IMR-90 (cell line): ENCODE measurements around the gene HOXC5. TPM values are rescaled to one million over a fixed set of nuclear protein-coding genes. Genes with fewer than 3 reads are reported as not detected.

Experiments used
- ATAC-seq: fragments of 200-7000 bp; cut with Tn5 transposase; 2 replicates; pipeline ENCODE4 v1.9.1; 2020; ENCODE audit warnings: low read depth, mild to moderate bottlenecking, moderate library complexity
- BruUV-seq: library from RNA; stranded (reverse); fragments of 400-500 nt; replicated peaks from 2 replicates; lab custom pipeline; 2021; lab: Mats Ljungman, UMichigan
- CTCF ChIA-PET: fragments of 300-600 bp; formaldehyde crosslinking; extraction: SDS; loops from one replicate; lab custom pipeline; 2021; ENCODE audit warnings: antibody characterized with exemption; lab: Yijun Ruan, JAX
- POLR2A ChIA-PET: fragments of 300-600 bp; sonication (Branson Sonifier 250); formaldehyde crosslinking; loops from one replicate; lab custom pipeline; 2022; ENCODE audit warnings: antibody characterized with exemption; ENCODE audit not compliant: unreplicated experiment; lab: Charles Lee
- DNase-seq: peaks from one replicate; pipeline ENCODE4 v3.0.0; 2013
- H2AFZ ChIP-seq: replicated peaks from 2 replicates; pipeline ENCODE3; 2013; ENCODE audit warnings: low read length, mild to moderate bottlenecking; ENCODE audit not compliant: poor library complexity
- H2AK5ac ChIP-seq: 2 replicates; pipeline ENCODE4 v1.6.1; 2013; ENCODE audit warnings: low read depth, low read length, inconsistent platforms
- H2AK9ac ChIP-seq: replicated peaks from 2 replicates; pipeline ENCODE3; 2013; ENCODE audit warnings: mild to moderate bottlenecking, low read depth, low read length, moderate library complexity; ENCODE audit not compliant: poor library complexity
- H2BK120ac ChIP-seq: 2 replicates; pipeline ENCODE4 v1.6.1; 2013; ENCODE audit warnings: low read depth, low read length, inconsistent platforms
- H2BK15ac ChIP-seq: 3 replicates; pipeline ENCODE4 v1.6.1; 2013; ENCODE audit warnings: low read depth, low read length, inconsistent platforms
- H2BK20ac ChIP-seq: 2 replicates; pipeline ENCODE4 v1.6.1; 2013; ENCODE audit warnings: low read depth, mild to moderate bottlenecking, inconsistent platforms, low read length, moderate library complexity
- H2BK5ac ChIP-seq: 2 replicates; pipeline ENCODE4 v1.6.1; 2013; ENCODE audit warnings: mild to moderate bottlenecking, low read depth, low read length, inconsistent platforms; ENCODE audit not compliant: poor library complexity, severe bottlenecking
- H3K14ac ChIP-seq: replicated peaks from 2 replicates; pipeline ENCODE4 v1.6.1; 2013; ENCODE audit warnings: low read depth, low read length, inconsistent platforms
- H3K18ac ChIP-seq: 2 replicates; pipeline ENCODE4 v1.6.1; 2013; ENCODE audit warnings: low read depth, low read length, control low read depth
- H3K23ac ChIP-seq: 2 replicates; pipeline ENCODE4 v1.6.1; 2013; ENCODE audit warnings: low read depth, low read length, inconsistent platforms
- H3K27ac ChIP-seq: 2 replicates; pipeline ENCODE4 v1.5.1; 2013; ENCODE audit warnings: mild to moderate bottlenecking, control low read depth, low read length; ENCODE audit not compliant: insufficient read depth
- H3K27me3 ChIP-seq: 2 replicates; pipeline ENCODE4 v1.6.1; 2013; ENCODE audit warnings: low read length; ENCODE audit not compliant: control insufficient read depth, insufficient read depth
- H3K36me3 ChIP-seq: 2 replicates; pipeline ENCODE4 v1.6.1; 2013; ENCODE audit warnings: low read length, mixed read lengths; ENCODE audit not compliant: control insufficient read depth, insufficient read depth
- H3K4ac ChIP-seq: 2 replicates; pipeline ENCODE4 v1.6.1; 2013; ENCODE audit warnings: low read depth, low read length, inconsistent platforms
- H3K4me1 ChIP-seq: 2 replicates; pipeline ENCODE4 v1.6.1; 2013; ENCODE audit warnings: low read length, mixed read lengths; ENCODE audit not compliant: control insufficient read depth, insufficient read depth
- H3K4me2 ChIP-seq: 2 replicates; pipeline ENCODE4 v1.6.1; 2013; ENCODE audit warnings: low read depth, mild to moderate bottlenecking, control low read depth, low read length, moderate library complexity
- H3K4me3 ChIP-seq: 2 replicates; pipeline ENCODE4 v1.5.1; 2013; ENCODE audit warnings: low read depth, mild to moderate bottlenecking, control low read depth, low read length, moderate library complexity; ENCODE audit not compliant: insufficient read depth
- H3K56ac ChIP-seq: 2 replicates; pipeline ENCODE4 v1.6.1; 2013; ENCODE audit warnings: low read length, inconsistent platforms; ENCODE audit not compliant: insufficient read depth; ENCODE audit errors: extremely low read depth
- H3K79me1 ChIP-seq, 2 experiments: 2 replicates each; pipeline ENCODE4 v1.6.1; 2013; ENCODE audit warnings: low read length in 2 of 2, inconsistent platforms in 1 of 2, low read depth in 1 of 2
- H3K9ac ChIP-seq: 2 replicates; pipeline ENCODE4 v1.6.1; 2013; ENCODE audit warnings: low read depth, low read length, control low read depth
- H3K9me1 ChIP-seq: 2 replicates; pipeline ENCODE4 v1.6.1; 2013; ENCODE audit warnings: low read length, inconsistent platforms; ENCODE audit not compliant: insufficient read depth
- H3K9me3 ChIP-seq: 2 replicates; pipeline ENCODE4 v1.6.1; 2013; ENCODE audit warnings: low read length; ENCODE audit not compliant: control insufficient read depth, insufficient read depth
- H4K20me1 ChIP-seq: 2 replicates; pipeline ENCODE4 v1.6.1; 2013; ENCODE audit warnings: low read length, inconsistent platforms; ENCODE audit not compliant: insufficient read depth
- H4K5ac ChIP-seq: 2 replicates; pipeline ENCODE4 v1.6.1; 2013; ENCODE audit warnings: mild to moderate bottlenecking, low read depth, low read length, control low read depth
- H4K8ac ChIP-seq, 2 experiments: 2 replicates each; pipeline ENCODE4 v1.6.1; 2013; ENCODE audit warnings: low read depth in 2 of 2, low read length in 2 of 2, control low read depth in 1 of 2, inconsistent platforms in 1 of 2
- H4K91ac ChIP-seq: 2 replicates; pipeline ENCODE4 v1.6.1; 2013; ENCODE audit warnings: low read depth, low read length, inconsistent platforms; ENCODE audit not compliant: insufficient read depth
- BHLHE40 ChIP-seq: fragments of 150-350 bp; IDR thresholded peaks from 2 replicates; pipeline ENCODE4 v1.6.1; 2016; ENCODE audit warnings: mild to moderate bottlenecking, low read depth, low read length
- CEBPB ChIP-seq: IDR thresholded peaks from 2 replicates; pipeline ENCODE4 v1.6.1; 2012; ENCODE audit warnings: low read depth, low read length, improper control_type of control experiment
- CHD1 ChIP-seq: IDR thresholded peaks from 2 replicates; pipeline ENCODE4 v1.6.1; 2012; ENCODE audit warnings: low read depth, low read length, improper control_type of control experiment
- FOS ChIP-seq: fragments of 150-350 bp; IDR thresholded peaks from 2 replicates; pipeline ENCODE4 v1.6.1; 2016; ENCODE audit warnings: low read depth, low read length
- MAFK ChIP-seq: IDR thresholded peaks from 2 replicates; pipeline ENCODE4 v1.6.1; 2012; ENCODE audit warnings: low read depth, low read length, improper control_type of control experiment
- MAZ ChIP-seq: IDR thresholded peaks from 2 replicates; pipeline ENCODE4 v1.6.1; 2012; ENCODE audit warnings: low read depth, mild to moderate bottlenecking, low read length, improper control_type of control experiment, moderate library complexity, borderline replicate concordance
- MXI1 ChIP-seq: IDR thresholded peaks from 2 replicates; pipeline ENCODE4 v1.6.1; 2012; ENCODE audit warnings: low read depth, mild to moderate bottlenecking, low read length, moderate library complexity, borderline replicate concordance
- NFE2L2 ChIP-seq: fragments of 150-350 bp; IDR thresholded peaks from 2 replicates; pipeline ENCODE4 v1.6.1; 2016; ENCODE audit warnings: low read depth, mild to moderate bottlenecking, low read length
- POLR2A ChIP-seq: IDR thresholded peaks from 2 replicates; pipeline ENCODE4 v1.6.1; 2012; ENCODE audit warnings: mild to moderate bottlenecking, low read depth, low read length
- RAD21 ChIP-seq: IDR thresholded peaks from 2 replicates; pipeline ENCODE4 v1.6.1; 2012; ENCODE audit warnings: low read length, improper control_type of control experiment
- RCOR1 ChIP-seq: IDR thresholded peaks from 2 replicates; pipeline ENCODE4 v1.6.1; 2012; ENCODE audit warnings: mild to moderate bottlenecking, low read length, improper control_type of control experiment; ENCODE audit not compliant: insufficient replicate concordance
- RFX5 ChIP-seq: IDR thresholded peaks from 2 replicates; pipeline ENCODE4 v1.8.0; 2012; ENCODE audit warnings: low read depth, mild to moderate bottlenecking, low read length, moderate library complexity
- SMC3 ChIP-seq: fragments of 150-350 bp; IDR thresholded peaks from 2 replicates; pipeline ENCODE4 v1.6.1; 2016; ENCODE audit warnings: low read depth, mild to moderate bottlenecking, antibody characterized with exemption, low read length, moderate library complexity
- WGBS, 2 experiments: methylation state at CpG; one replicate each; pipeline versions ENCODE4 v1.1.5 to v1.1.7; 2013; ENCODE audit warnings: missing lambda C conversion rate in 2 of 2; ENCODE audit not compliant: insufficient read length in 1 of 2; ENCODE audit errors: extremely low coverage in 2 of 2; 5-methylcytosine and 5-hydroxymethylcytosine counted together
- dilution Hi-C: fragments of 300-500 bp; cut with HindIII; formaldehyde crosslinking; loops from one replicate; pipeline ENCODE4 v1.14.3; 2018; ENCODE audit warnings: low sequenced_read_pairs; ENCODE audit not compliant: unreplicated experiment
- in situ Hi-C: fragments of 300-500 bp; cut with MboI; formaldehyde crosslinking; loops from 3 replicates; pipeline ENCODE4 v1.14.3; 2019; ENCODE audit warnings: low sequenced_read_pairs, inconsistent platforms, mixed read lengths
- intact Hi-C: fragments of 100-400 bp; cut with micrococcal nuclease; formaldehyde crosslinking; loops from 2 replicates; pipeline ENCODE4 v1.10.0; 2022
- polyA plus RNA-seq, 3 experiments: library from polyadenylated mRNA; depleted of rRNA; stranded (reverse); fragments of >200 nt; gene quantifications; 2 replicates each; pipeline ENCODE4 v1.2.3, GENCODE V29; 2012; ENCODE audit warnings: low replicate concordance in 1 of 3
- total RNA-seq: library from RNA; depleted of rRNA; stranded (reverse); fragments of >200 nt; gene quantifications from 2 replicates; pipeline ENCODE4 v1.2.3, GENCODE V29; 2012
- TF ChIP-seq, protein P1 (sequence below): conservative IDR thresholded peaks from 2 replicates; pipeline ENCODE4 v1.5.1; 2012; ENCODE audit warnings: mild to moderate bottlenecking, low read depth, low read length, improper control_type of control experiment
- TF ChIP-seq, protein P2 (sequence below): fragments of 150-350 bp; IDR thresholded peaks from 2 replicates; pipeline ENCODE4 v1.6.1; 2016; ENCODE audit warnings: low read depth, mild to moderate bottlenecking, low read length, moderate library complexity, borderline replicate concordance
- TF ChIP-seq, protein P3 (sequence below): fragments of 150-350 bp; IDR thresholded peaks from 2 replicates; pipeline ENCODE4 v1.6.1; 2017; ENCODE audit warnings: mild to moderate bottlenecking, antibody characterized with exemption, low read length, low read depth

Gene HOXC5
- total and polyA plus RNA-seq, 2 of the 4 experiments (the other 2 are of a cell fraction) = not detected

DNA sequence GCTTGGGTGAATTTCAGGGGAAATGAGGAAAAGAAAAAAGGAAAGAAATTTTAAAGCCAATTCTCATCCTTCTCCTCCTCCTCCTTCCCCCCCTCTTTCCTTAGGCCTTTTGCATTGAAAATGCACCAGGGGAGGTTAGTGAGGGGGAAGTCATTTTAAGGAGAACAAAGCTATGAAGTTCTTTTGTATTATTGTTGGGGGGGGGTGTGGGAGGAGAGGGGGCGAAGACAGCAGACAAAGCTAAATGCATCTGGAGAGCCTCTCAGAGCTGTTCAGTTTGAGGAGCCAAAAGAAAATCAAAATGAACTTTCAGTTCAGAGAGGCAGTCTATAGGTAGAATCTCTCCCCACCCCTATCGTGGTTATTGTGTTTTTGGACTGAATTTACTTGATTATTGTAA, 22.7 kb downstream of the HOXC5 start:
- H3K23ac ChIP-seq = no peak overlapping the region
- CTCF ChIA-PET = no interaction called here
- no peak overlapping the region for H3K4ac ChIP-seq
- no peak overlapping the region for H3K4me3 ChIP-seq
- no peaks in the 10 kb centered on the region for H3K9me3 ChIP-seq
- WGBS, 2 experiments = no CpG with 5 or more reads among the region's 2 CpGs
- no peak overlapping the region for H4K5ac ChIP-seq
- H4K20me1 ChIP-seq = no peaks in the 10 kb centered on the region
- no peak overlapping the region for H2BK120ac ChIP-seq
- no TSS peak for BruUV-seq
- H3K36me3 ChIP-seq = no peaks in the 10 kb centered on the region
- H3K9ac ChIP-seq = no peak overlapping the region
- no peak overlapping the region for H2AK9ac ChIP-seq
- H2AK5ac ChIP-seq = no peak overlapping the region
- no peak overlapping the region for H3K14ac ChIP-seq
- in situ Hi-C loops (no loop called here), dilution Hi-C loops (no loop called here), intact Hi-C loops (no loop called here)
- DNase-seq (no peak), ATAC-seq (no peak)
- H4K91ac ChIP-seq = no peak overlapping the region
- TF ChIP-seq FOS (no peak), MXI1 (no peak), MAZ (no peak), CHD1 (no peak), BHLHE40 (no peak), RFX5 (no peak), MAFK (no peak), SMC3 (no peak), RCOR1 (no peak), RAD21 (no peak), CEBPB (no peak), POLR2A (no peak), NFE2L2 (no peak)
- TF ChIP-seq, protein P1, sequence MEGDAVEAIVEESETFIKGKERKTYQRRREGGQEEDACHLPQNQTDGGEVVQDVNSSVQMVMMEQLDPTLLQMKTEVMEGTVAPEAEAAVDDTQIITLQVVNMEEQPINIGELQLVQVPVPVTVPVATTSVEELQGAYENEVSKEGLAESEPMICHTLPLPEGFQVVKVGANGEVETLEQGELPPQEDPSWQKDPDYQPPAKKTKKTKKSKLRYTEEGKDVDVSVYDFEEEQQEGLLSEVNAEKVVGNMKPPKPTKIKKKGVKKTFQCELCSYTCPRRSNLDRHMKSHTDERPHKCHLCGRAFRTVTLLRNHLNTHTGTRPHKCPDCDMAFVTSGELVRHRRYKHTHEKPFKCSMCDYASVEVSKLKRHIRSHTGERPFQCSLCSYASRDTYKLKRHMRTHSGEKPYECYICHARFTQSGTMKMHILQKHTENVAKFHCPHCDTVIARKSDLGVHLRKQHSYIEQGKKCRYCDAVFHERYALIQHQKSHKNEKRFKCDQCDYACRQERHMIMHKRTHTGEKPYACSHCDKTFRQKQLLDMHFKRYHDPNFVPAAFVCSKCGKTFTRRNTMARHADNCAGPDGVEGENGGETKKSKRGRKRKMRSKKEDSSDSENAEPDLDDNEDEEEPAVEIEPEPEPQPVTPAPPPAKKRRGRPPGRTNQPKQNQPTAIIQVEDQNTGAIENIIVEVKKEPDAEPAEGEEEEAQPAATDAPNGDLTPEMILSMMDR = no peak
- TF ChIP-seq, protein P2, sequence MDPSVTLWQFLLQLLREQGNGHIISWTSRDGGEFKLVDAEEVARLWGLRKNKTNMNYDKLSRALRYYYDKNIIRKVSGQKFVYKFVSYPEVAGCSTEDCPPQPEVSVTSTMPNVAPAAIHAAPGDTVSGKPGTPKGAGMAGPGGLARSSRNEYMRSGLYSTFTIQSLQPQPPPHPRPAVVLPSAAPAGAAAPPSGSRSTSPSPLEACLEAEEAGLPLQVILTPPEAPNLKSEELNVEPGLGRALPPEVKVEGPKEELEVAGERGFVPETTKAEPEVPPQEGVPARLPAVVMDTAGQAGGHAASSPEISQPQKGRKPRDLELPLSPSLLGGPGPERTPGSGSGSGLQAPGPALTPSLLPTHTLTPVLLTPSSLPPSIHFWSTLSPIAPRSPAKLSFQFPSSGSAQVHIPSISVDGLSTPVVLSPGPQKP = no peak
- TF ChIP-seq, protein P3, sequence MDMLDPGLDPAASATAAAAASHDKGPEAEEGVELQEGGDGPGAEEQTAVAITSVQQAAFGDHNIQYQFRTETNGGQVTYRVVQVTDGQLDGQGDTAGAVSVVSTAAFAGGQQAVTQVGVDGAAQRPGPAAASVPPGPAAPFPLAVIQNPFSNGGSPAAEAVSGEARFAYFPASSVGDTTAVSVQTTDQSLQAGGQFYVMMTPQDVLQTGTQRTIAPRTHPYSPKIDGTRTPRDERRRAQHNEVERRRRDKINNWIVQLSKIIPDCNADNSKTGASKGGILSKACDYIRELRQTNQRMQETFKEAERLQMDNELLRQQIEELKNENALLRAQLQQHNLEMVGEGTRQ = no peak
- no peaks in the 10 kb centered on the region for H3K4me1 ChIP-seq
- no peak overlapping the region for H2BK5ac ChIP-seq
- H3K9me1 ChIP-seq = no peaks in the 10 kb centered on the region
- no peak overlapping the region for H3K4me2 ChIP-seq
- POLR2A ChIA-PET = no interaction called here
- no peak overlapping the region for H2AFZ ChIP-seq
- H3K27me3 ChIP-seq = peaks cover 73% of the 10 kb centered on the region
- no peak overlapping the region for H3K27ac ChIP-seq
- H3K79me1 ChIP-seq = no peaks in the 10 kb centered on the region
- H2BK20ac ChIP-seq = no peak overlapping the region
- H4K8ac ChIP-seq = no peak overlapping the region
- H2BK15ac ChIP-seq = no peak overlapping the region
- no peak overlapping the region for H3K18ac ChIP-seq
- H3K56ac ChIP-seq = no peak overlapping the region
